Suprapubic skin (tissue), 4 donors: Measurements from ENCODE around the gene FGFR3.

ENCODE experiments used
- CTCF ChIP-seq, 2 donors: fragments of 200-600 bp in 1 of 2; fragments of 450-650 bp in 1 of 2; sonication (generic) in 1 of 2; IDR thresholded peaks; one replicate each; pipeline ENCODE4 v1.5.1; 2016 to 2019; ENCODE audit warnings: antibody characterized with exemption in 2 of 2, mild to moderate bottlenecking in 1 of 2, moderate library complexity in 1 of 2
- POLR2A ChIP-seq, 2 donors: fragments of 450-650 bp; IDR thresholded peaks; one replicate each; pipeline ENCODE4 v1.6.1; 2017; ENCODE audit warnings: antibody characterized with exemption in 2 of 2, mild to moderate bottlenecking in 2 of 2, moderate library complexity in 2 of 2
- POLR2AphosphoS5 ChIP-seq, 3 donors: sonication (generic); formaldehyde crosslinking; IDR thresholded peaks; one replicate each; pipeline ENCODE4 v1.6.1; 2017; ENCODE audit warnings: antibody characterized with exemption in 3 of 3

- no peak for TF ChIP-seq CTCF (IDR thresholded peaks at IDR 0.05)
- TF ChIP-seq POLR2A (IDR thresholded peaks at IDR 0.05) = no peak
- TF ChIP-seq POLR2AphosphoS5 (IDR thresholded peaks at IDR 0.05) = no peak
Measured at GRCh38 chr4:1749826-1750225, 43.3 kb upstream of the FGFR3 start.
